Natural killer cell (primary cell): Measurements from ENCODE around the gene MAP2K2. TPM values are rescaled to one million over a fixed set of nuclear protein-coding genes. Genes with fewer than 3 reads are reported as not detected.

Experiments
- ATAC-seq, 3 donors: fragments of 150-1000 bp in 2 of 3; fragments of 200-7000 bp in 1 of 3; cut with Tn5 transposase; 1 replicate in 1 of 3; 2 replicates in 2 of 3; pipeline ENCODE4 v1.10.0; 2021; ENCODE audit warnings: mild to moderate bottlenecking in 2 of 3, moderate library complexity in 2 of 3
- DNase-seq, 2 donors: peaks; one replicate each; pipeline versions ENCODE4 v3.0.0 to v3.0.0-alpha.2; 2013 to 2021; ENCODE audit warnings: mixed read lengths in 1 of 2
- H3K27ac ChIP-seq: one replicate; pipeline ENCODE4 v1.5.1; 2013; ENCODE audit warnings: mild to moderate bottlenecking, low read length
- H3K27me3 ChIP-seq: one replicate; pipeline ENCODE4 v1.6.1; 2013; ENCODE audit warnings: low read length; ENCODE audit not compliant: control insufficient read depth, insufficient read depth
- H3K36me3 ChIP-seq: one replicate; pipeline ENCODE4 v1.6.1; 2013; ENCODE audit warnings: low read length; ENCODE audit not compliant: control insufficient read depth, insufficient read depth
- H3K4me1 ChIP-seq: one replicate; pipeline ENCODE4 v1.6.1; 2013; ENCODE audit warnings: low read length; ENCODE audit not compliant: control insufficient read depth, insufficient read depth
- H3K4me3 ChIP-seq: one replicate; pipeline ENCODE4 v1.5.1; 2013; ENCODE audit warnings: low read length
- H3K9me3 ChIP-seq: one replicate; pipeline ENCODE4 v1.6.1; 2013; ENCODE audit warnings: low read length; ENCODE audit not compliant: control insufficient read depth, insufficient read depth
- H3K27ac Mint-ChIP-seq, 2 donors: one replicate each; pipeline ENCODE4 v1.8.0; 2022; ENCODE audit warnings: mild to moderate bottlenecking in 2 of 2, mixed read lengths in 2 of 2, moderate library complexity in 1 of 2
- H3K27me3 Mint-ChIP-seq, 2 donors: one replicate each; pipeline ENCODE4 v1.8.0; 2022; ENCODE audit warnings: low read depth in 2 of 2, mixed read lengths in 2 of 2
- H3K36me3 Mint-ChIP-seq: one replicate; pipeline ENCODE4 v1.8.0; 2022; ENCODE audit warnings: mixed read lengths
- H3K4me1 Mint-ChIP-seq, 2 donors: one replicate each; pipeline ENCODE4 v1.8.0; 2022; ENCODE audit warnings: mixed read lengths in 2 of 2
- H3K4me3 Mint-ChIP-seq: one replicate; pipeline ENCODE4 v1.8.0; 2022; ENCODE audit warnings: mild to moderate bottlenecking, moderate library complexity, mixed read lengths
- H3K9me3 Mint-ChIP-seq, 2 donors: one replicate each; pipeline ENCODE4 v1.8.0; 2022; ENCODE audit warnings: mixed read lengths in 2 of 2
- CTCF ChIP-seq: fragments of 200-600 bp; IDR thresholded peaks from one replicate; pipeline ENCODE4 v1.8.0; 2022; ENCODE audit warnings: antibody characterized with exemption
- WGBS: methylation state at CpG from one replicate; pipeline ENCODE4 v1.1.7; 2013; ENCODE audit warnings: missing lambda C conversion rate; ENCODE audit not compliant: insufficient coverage; 5-methylcytosine and 5-hydroxymethylcytosine counted together
- intact Hi-C: fragments of 100-400 bp; cut with micrococcal nuclease; formaldehyde crosslinking; loops from one replicate; pipeline ENCODE4 v1.14.2; 2022
- total RNA-seq, 4 donors: library from RNA; stranded (reverse); fragments of 120-200 nt in 1 of 4; gene quantifications; one replicate each; pipeline versions ENCODE4 v1.2.3 to v1.2.4, GENCODE V29; 2013 to 2022

Gene MAP2K2
- total RNA-seq, 3 donors from 2014 or later (not counting 1 experiment from before 2014, with no cell fraction given), result 137 to 154 (median 152) TPM

GRCh38 chr19:4103080-4103433 is 20.9 kb downstream of the MAP2K2 start:
- Histone ChIP-seq H3K27ac (peak overlapping the region; percentile 94), H3K36me3 (peaks cover 52% of the 10 kb centered on the region), H3K9me3 (no peaks in the 10 kb centered on the region), H3K4me3 (no peak overlapping the region), H3K27me3 (no peaks in the 10 kb centered on the region), H3K4me1 (peaks cover 57% of the 10 kb centered on the region)
- no peak for TF ChIP-seq CTCF
- intact Hi-C loops, result no loop called here
- ATAC-seq (no peak), DNase-seq (no peak)
- WGBS, result 65% methylated on average over 9 of the region's 9 CpGs
- no peak overlapping the region for H3K4me3 Mint-ChIP-seq
- peaks cover 29 to 41% of the 10 kb centered on the region in 2 donors for H3K4me1 Mint-ChIP-seq
- H3K36me3 Mint-ChIP-seq, result no peaks in the 10 kb centered on the region
- H3K27ac Mint-ChIP-seq, result peak overlapping the region; percentile 96 to 97
- H3K9me3 Mint-ChIP-seq, result no peaks in the 10 kb centered on the region
- no peaks in the 10 kb centered on the region for H3K27me3 Mint-ChIP-seq

DNA sequence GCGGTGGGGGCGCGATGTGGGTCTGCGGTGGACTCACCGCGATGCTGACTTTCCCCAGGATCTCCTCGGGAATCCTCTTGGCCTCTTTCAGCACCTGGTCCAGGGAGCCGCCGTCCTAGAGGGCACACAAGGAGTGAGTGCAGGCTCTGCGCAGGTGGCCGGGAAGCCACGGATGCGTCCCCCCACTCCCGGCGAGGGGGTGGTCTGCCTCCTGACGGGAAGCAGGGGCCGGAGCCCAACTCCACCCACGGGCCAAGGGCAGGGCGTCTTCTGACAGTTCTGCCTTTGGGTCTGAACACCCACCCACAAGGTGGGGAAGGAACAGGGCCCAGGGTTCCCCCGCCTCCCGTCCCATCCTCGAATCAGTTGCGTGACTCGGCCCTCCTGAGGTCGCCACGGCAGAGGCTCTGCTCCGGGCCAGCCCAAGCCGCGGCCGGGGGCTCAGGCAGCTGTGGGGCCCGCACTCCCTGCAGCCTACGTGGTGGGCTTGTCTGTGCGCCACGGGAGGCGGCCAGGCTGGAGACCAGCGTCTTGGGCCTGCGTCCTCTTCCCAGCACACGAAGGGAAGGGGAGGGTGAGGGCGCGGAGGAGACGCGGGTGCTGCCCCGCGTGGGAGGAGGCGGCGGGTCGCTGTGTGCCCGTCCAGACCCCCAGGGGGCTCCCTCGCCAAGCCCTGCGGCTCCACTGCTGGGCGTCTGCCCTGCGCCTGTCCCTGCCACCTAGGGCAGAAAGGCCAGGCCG is 21.4 kb downstream of the MAP2K2 start:
- peaks cover 25 to 36% of the 10 kb centered on the region in 2 donors for H3K4me1 Mint-ChIP-seq
- H3K36me3 Mint-ChIP-seq, result no peaks in the 10 kb centered on the region
- Histone ChIP-seq H3K4me1 (peaks cover 52% of the 10 kb centered on the region), H3K36me3 (peaks cover 52% of the 10 kb centered on the region), H3K9me3 (no peaks in the 10 kb centered on the region), H3K27me3 (no peaks in the 10 kb centered on the region), H3K4me3 (no peak overlapping the region), H3K27ac (no peak overlapping the region)
- no peaks in the 10 kb centered on the region for H3K9me3 Mint-ChIP-seq
- H3K27me3 Mint-ChIP-seq, result no peaks in the 10 kb centered on the region
- WGBS, result 93% methylated on average over 53 of the region's 53 CpGs
- DNase-seq (no peak), ATAC-seq (no peak)
- no peak overlapping the region for H3K4me3 Mint-ChIP-seq
- intact Hi-C loops, result no loop called here
- H3K27ac Mint-ChIP-seq, result peak overlapping the region in 1 of 2 donors; percentile 96
- TF ChIP-seq CTCF, result no peak

DNA sequence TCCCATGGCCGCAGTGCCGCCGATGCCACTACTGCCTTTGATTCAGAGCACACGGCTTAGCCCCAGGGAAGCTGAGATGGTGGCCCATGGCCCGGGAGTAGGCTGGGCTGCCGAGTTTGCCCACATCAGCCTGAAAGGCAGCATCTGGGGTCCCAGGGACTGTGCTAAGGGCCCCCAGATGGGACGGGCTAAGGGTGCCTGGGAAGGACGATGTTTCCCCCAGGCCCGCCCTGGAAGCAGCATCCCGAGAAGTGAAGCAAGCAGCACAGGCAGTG is 22.5 kb downstream of the MAP2K2 start:
- peaks cover 18 to 28% of the 10 kb centered on the region in 2 donors for H3K4me1 Mint-ChIP-seq
- intact Hi-C loops, result no loop called here
- peaks cover 52% of the 10 kb centered on the region for H3K36me3 ChIP-seq
- no peaks in the 10 kb centered on the region for H3K27me3 Mint-ChIP-seq
- H3K36me3 Mint-ChIP-seq, result no peaks in the 10 kb centered on the region
- DNase-seq, result no peak
- TF ChIP-seq CTCF, result no peak
- H3K27ac ChIP-seq, result no peak overlapping the region
- no peaks in the 10 kb centered on the region for H3K9me3 Mint-ChIP-seq
- WGBS, result 95% methylated on average over 10 of the region's 10 CpGs
- no peaks in the 10 kb centered on the region for H3K9me3 ChIP-seq
- no peak overlapping the region for H3K4me3 Mint-ChIP-seq
- H3K27me3 ChIP-seq, result no peaks in the 10 kb centered on the region
- no peak for ATAC-seq
- H3K27ac Mint-ChIP-seq, result no peak overlapping the region
- H3K4me3 ChIP-seq, result no peak overlapping the region
- H3K4me1 ChIP-seq, result peaks cover 44% of the 10 kb centered on the region
